Eye (tissue), 1 donor: ENCODE data around the gene TMOD1.
"Not testable (repeated sequence)": the region's sequence is repeated elsewhere in the genome, so short reads cannot be mapped to it uniquely, and the experiment has no call there.

Experiments
- DNase-seq: peaks from one replicate; pipeline ENCODE4 v3.0.0-alpha.2; 2015

Gene TMOD1

DNA sequence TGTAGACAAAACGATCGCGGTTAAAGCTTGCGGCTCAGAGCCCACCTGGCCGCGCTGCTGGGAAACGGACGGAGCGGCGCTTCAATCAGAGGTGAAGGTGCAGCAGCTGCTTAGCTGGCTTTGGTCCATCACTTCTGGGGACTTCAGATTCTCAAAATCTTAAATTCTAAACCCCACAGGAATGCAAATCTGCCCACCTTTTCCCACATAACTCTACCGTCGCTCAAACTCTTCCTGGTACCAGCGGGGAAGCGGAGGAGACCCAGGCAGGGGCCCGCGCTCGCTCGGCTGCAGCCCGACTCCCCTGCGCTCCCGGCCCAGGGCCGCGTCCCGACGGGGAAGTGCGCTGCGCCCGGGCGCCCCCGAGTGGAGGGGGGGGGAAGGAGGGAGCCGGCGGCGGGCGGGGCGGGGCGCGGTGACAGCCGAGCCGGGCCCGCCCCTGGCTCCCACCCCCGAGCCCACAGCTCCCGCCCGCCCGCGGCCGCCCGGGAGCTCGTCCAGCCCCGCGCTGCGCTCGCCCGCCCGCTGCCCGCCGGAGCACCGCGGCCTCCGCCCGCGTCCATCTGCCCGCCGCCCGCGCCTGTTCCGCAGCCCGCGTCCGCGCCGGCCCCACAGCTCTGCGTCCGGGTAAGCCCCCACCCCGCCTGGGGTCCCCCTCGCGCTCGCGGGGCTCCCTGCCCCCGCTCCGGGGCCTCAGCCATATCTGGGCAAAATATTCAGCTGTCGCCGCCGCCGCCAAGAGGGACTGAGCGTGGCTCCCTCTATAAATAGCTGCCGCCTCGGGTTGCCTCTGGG is at the start of gene TMOD1:
Gene TMOD1 (plus strand): TSS at position 490 of the 795 bp plus-strand sequence. CDS start 22,523 bp downstream, outside the sequence.
- DNase-seq = peak; percentile 56

- not testable (repeated sequence) for DNase-seq
Measured at GRCh38 chr9:97453573-97453972, 47.9 kb upstream of the TMOD1 start.

DNA sequence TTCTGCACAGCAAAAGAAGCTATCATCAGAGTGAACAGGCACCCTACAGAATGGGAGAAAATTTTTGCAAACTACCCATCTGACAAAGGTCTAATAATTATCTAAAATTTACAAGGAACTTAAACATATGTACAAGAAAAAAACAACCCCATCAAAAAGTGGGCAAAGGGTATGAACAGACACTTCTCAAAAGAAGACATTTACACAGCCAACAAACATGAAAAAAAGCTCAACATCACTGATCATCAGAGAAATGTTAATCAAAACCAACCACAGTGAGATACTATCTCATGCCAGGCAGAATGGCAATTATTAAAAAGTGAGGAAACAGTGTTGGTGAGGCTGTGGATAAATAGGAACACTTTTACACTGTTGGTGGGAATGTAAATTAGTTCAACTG is 44.6 kb upstream of the TMOD1 start:
- DNase-seq = not testable (repeated sequence)

DNA sequence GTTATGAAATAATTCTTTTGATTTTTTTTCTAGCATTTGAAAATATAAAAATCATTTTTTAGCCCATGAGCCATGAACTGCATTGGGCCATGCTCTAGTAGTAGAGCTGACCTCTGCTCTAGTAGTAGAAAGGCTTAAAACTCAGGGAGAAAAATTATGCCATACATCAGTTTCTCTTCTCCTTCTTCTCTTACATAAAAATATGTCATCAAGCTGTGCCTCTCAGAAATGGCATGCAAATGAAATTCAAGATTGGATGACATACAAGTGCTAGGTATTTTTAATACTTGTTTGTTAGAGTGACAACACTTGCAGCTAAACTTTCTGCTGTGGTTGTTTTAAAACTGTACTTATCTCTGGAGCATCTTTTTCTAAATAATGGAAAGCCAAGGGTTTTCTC is 42.1 kb upstream of the TMOD1 start:
- DNase-seq = no peak

DNA sequence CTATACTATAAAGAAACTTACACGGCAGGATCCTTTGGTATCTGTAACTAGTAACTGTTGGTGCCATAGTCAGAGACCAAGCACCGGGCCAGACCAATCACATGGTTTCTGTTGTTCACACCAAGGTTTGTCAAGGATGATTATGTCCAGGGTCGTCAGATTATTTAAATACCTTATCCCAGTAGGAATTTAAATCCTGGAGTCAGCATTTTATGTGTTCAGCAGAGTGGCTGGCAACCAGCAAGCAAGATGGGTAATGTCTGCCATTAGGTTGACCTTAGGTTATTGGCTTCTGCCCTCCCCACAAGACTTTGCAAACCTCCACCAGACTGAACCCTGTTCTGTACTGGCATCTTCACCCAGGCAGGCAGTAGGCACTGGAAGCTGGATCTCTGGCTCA is 39.3 kb upstream of the TMOD1 start:
- DNase-seq = no peak

GRCh38 chr9:97462914-97463313 is 38.6 kb upstream of the TMOD1 start:
- DNase-seq = no peak

DNA sequence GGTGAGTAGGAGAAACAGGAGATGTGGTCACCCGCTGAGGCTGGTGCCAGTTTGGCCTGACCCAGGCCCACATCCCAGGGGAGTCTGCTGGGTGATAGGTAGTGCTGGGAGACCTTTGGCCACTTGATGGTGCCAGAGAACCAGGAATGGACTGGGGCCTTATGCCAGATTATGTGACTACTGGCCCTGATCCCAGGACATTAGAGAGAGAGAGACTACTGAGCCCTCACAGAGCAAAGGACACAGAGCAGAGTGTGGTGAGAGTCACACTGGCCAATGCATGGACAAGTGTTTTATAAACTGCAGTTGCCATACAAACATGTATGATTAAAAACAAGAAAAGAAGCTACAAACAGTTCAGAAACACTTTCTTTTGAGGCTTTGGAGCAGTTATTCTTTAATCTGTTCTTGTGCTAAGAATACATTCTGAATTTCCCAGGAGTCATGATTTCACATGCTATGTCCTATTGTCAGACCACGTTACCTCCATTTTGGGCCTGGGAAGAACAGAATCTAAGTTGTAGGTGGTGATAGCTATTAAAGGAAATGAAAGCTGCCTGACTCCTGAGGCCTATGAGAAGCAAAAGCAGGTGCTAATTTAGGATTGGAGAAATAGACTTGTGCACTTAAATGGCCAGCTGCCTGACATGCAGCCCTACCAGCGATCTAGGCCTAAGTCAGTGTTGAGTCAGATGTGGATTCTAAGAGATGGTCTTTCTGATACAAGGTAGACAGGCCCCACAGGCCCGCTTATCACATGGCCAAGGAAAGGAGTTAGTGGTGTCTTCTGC is 32.6 kb upstream of the TMOD1 start:
- peak; percentile 86 for DNase-seq

DNA sequence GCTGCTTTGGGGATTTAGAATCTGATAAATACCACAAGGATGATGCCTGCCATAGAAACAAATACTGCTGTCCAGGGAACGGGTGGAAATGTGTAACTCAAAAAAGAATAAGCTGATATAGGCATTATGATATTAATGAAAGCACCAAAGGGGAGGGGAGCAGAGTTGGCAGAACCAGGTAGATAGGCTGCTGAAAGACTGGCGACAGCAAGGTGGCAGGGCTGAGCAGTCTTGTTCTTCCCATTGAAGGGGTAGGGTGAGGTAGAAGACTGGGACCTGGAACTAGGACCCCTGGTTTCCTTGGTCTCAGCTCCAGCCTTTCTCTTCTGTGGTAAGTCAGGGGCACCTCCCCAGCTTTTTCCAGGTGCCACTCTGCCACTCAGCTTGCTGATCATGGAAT is 31.4 kb upstream of the TMOD1 start:
- DNase-seq = no peak

- DNase-seq = no peak
Measured at GRCh38 chr9:97473717-97474116, 27.7 kb upstream of the TMOD1 start.

- no peak for DNase-seq
Measured at GRCh38 chr9:97474372-97474925, 27.0 kb upstream of the TMOD1 start.

DNA sequence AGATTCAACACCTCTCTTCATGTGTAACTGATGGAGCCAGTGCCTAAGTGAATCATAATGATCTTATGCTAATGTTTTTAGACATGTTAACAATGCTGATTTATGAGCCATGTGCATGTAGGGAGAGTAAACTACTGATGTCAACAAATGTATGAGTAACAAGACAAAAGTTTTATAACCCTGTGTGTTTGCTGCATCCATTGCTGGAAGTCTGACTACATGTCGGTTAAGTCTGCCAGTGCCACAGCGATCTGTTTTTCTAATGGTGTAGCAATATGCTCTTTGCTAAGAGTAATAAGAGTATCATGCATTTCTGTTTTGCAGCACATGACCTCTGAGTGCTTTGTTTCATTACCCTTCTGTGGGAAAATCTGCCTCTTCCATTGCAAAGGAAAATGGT is 26.4 kb upstream of the TMOD1 start:
- peak; percentile 14 for DNase-seq

- DNase-seq = no peak
Measured at GRCh38 chr9:97478301-97478981, 23.0 kb upstream of the TMOD1 start.

- DNase-seq = no peak
Measured at GRCh38 chr9:97479496-97480159, 21.8 kb upstream of the TMOD1 start.

GRCh38 chr9:97480174-97480573 is 21.3 kb upstream of the TMOD1 start:
- DNase-seq = no peak

DNA sequence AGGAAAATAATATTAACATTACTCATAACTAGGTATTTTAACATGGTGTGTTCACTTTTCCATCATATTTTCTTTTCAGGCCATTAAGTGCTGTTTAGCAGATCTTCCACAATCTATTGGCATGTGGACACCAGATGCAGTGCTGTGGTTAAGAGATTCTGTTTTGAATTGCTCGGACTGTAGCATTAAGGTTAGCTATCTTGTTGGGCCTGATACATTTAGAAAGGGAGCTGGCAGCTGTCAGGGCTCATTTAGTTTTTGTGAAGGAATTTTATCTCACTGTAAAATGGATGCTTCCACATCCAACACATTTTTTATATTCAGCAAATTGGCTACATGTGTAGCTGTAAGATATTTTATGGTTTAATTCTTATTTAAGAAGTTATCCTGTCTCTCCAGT is 20.7 kb upstream of the TMOD1 start:
- DNase-seq = no peak

DNA sequence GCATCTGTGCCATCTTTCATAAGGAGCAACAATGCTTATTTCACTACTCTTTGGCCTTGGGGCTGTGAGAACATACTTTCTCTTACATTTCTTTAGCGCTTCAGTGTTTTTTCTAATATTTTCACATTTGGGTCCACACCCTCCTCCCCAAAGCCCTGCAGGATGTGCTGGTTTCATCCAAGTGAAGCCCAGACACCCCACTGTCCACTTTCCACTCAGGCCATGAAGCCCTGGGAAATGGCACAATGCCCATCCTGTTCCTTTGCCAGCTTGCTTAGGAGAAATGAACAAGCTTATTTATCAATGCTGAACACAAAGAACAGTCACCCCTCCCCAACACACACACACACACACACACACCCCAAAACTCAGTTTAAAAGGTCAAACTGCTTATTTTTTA is 17.3 kb upstream of the TMOD1 start:
- DNase-seq = no peak

- DNase-seq = no peak
Measured at GRCh38 chr9:97487107-97487506, 14.4 kb upstream of the TMOD1 start.

- no peak for DNase-seq
Measured at GRCh38 chr9:97487861-97488260, 13.6 kb upstream of the TMOD1 start.

- no peak for DNase-seq
Measured at GRCh38 chr9:97491216-97491999, 10.1 kb upstream of the TMOD1 start.

- not testable (repeated sequence) for DNase-seq
Measured at GRCh38 chr9:97497558-97498375, 3.7 kb upstream of the TMOD1 start.

DNA sequence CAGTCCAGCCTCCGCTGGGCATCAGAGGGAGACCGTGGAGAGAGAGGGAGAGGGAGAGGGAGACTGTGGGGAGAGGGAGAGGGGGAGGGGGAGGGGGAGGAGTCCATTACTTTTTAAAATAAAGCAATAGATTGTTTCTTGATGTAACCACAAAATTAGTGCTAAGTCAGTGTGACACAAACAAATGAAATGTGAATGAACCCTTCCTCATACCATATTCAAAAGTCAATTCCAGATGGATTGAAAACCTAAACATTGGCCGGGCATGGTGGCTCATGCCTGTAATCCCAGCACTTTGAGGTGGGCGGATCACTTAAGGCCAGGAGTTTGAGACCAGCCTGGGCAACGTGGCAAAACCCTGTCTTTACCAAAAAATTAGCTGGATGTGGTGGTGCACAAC is 2.6 kb upstream of the TMOD1 start:
- not testable (repeated sequence) for DNase-seq
